H1 (cell line): ENCODE data around the gene SYNPO. TPM values are rescaled to one million over a fixed set of nuclear protein-coding genes. Genes with fewer than 3 reads are reported as not detected.

Source experiments
- FOSL1 ChIP-seq: IDR thresholded peaks from 2 replicates; pipeline ENCODE4 v1.6.1; 2011; ENCODE audit warnings: mild to moderate bottlenecking, low read depth, low read length, moderate library complexity; ENCODE audit not compliant: insufficient read depth
- polyA plus RNA-seq, 7 experiments: library from polyadenylated mRNA; depleted of rRNA in 3 of 7; stranded (reverse) in 5 of 7; unstranded in 2 of 7; fragments of >200 nt in 5 of 7; fragments of 200-250 nt in 2 of 7; gene quantifications; 1 replicate in 5 of 7; 2 replicates in 1 of 7; 4 replicates in 1 of 7; pipeline versions ENCODE4 v1.2.1 to v1.2.3, GENCODE V29; 2011 to 2013; ENCODE audit warnings: missing spikeins in 2 of 7, mixed read lengths in 2 of 7
- total RNA-seq: library from RNA; stranded (reverse); fragmentation: NEBNext Ultra II Directional; extraction: Animal tissue kit (Norgen Biotek cat#: 25700); gene quantifications from 2 replicates; pipeline ENCODE4 v1.2.1, GENCODE V29; 2021

The SYNPO gene
- total and polyA plus RNA-seq, 2 of the 8 experiments (the other 6 are each of a cell fraction or from before 2014, with no cell fraction given) = 2.3 TPM

- TF ChIP-seq FOSL1 = no peak
Measured at GRCh38 chr5:150615141-150615699, 25.2 kb upstream of the SYNPO start (continued).
